ENCODE measurements around the gene CARNS1. TPM values are rescaled to one million over a fixed set of nuclear protein-coding genes. Genes with fewer than 3 reads are reported as not detected.

Gene CARNS1
- total and polyA plus RNA-seq, 2 of the 13 experiments (the other 11 are each of a cell fraction or from before 2014, with no cell fraction given): not detected

GRCh38 chr11:67370351-67371076 lies 45.0 kb upstream of the CARNS1 start:
- Histone ChIP-seq H2AFZ (ENCODE audit: low read length) (no peak overlapping the region), H3K79me2 (ENCODE audit: insufficient read depth, low read length) (no peaks in the 10 kb centered on the region), H3K9ac (ENCODE audit: insufficient read depth, low read depth, low read length) (no peak overlapping the region), H3K9me3 (ENCODE audit: low read length) (no peaks in the 10 kb centered on the region), H3K4me1 (ENCODE audit: insufficient read depth, low read length) (peaks cover 26% of the 10 kb centered on the region), H3K4me2 (ENCODE audit: low read depth, low read length) (no peak overlapping the region), H4K20me1 (ENCODE audit: insufficient read depth, low read length) (no peaks in the 10 kb centered on the region), H3K4me3 (replicated peaks in 1 of 3; ENCODE audit: insufficient read depth in 1 of 3, low read depth in 2 of 3, low read length in 3 of 3) (no peak overlapping the region), H3K36me3 (replicated peaks in 1 of 2; ENCODE audit: control insufficient read depth in 1 of 2, insufficient read depth in 2 of 2, low read length in 2 of 2) (no peaks in the 10 kb centered on the region), H3K27ac (ENCODE audit: extremely low read length, insufficient read depth, low read length) (no peak overlapping the region), H3K27me3 (ENCODE audit: control insufficient read depth in 1 of 2, insufficient read depth in 2 of 2, low read length in 2 of 2) (peaks cover 1 to 8% of the 10 kb centered on the region in 2 experiments; a peak in 3 of 5 replicates)
- no peak for ATAC-seq
- in situ Hi-C loops (cut with HindIII; ENCODE audit: extremely low pct_ligation_motif_present, low pct_unique_long_range_greater_than_20kb): no loop called here
- ChIA-PET POLR2A (interaction anchor here (1.3 to 18.5 kb wide), 2 partner anchors 11 to 17 kb away, joined by 3 to 365 read pairs; partner anchors contain the start of gene POLD4), CTCF (ENCODE audit: low intra/inter-chr PET ratio, low total read pairs) (interaction anchor here (1.5 kb wide), 1 partner anchor 12 kb away, joined by 5 read pairs; no protein-coding TSS in a partner anchor)
- FAIRE-seq: no peak
- BruUV-seq (replicated peaks): no TSS peak
- 82% methylated on average over 14 of the region's 14 CpGs for WGBS (ENCODE audit: low lambda C conversion rate)
- DNase-seq (ENCODE audit: low spot score): no peak
- intact Hi-C loops (cut with micrococcal nuclease; ENCODE audit: unreplicated experiment): no loop called here
- TF ChIP-seq, protein P1, sequence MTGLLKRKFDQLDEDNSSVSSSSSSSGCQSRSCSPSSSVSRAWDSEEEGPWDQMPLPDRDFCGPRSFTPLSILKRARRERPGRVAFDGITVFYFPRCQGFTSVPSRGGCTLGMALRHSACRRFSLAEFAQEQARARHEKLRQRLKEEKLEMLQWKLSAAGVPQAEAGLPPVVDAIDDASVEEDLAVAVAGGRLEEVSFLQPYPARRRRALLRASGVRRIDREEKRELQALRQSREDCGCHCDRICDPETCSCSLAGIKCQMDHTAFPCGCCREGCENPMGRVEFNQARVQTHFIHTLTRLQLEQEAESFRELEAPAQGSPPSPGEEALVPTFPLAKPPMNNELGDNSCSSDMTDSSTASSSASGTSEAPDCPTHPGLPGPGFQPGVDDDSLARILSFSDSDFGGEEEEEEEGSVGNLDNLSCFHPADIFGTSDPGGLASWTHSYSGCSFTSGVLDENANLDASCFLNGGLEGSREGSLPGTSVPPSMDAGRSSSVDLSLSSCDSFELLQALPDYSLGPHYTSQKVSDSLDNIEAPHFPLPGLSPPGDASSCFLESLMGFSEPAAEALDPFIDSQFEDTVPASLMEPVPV (CRISPR knock-in tag; IDR thresholded peaks at IDR 0.05): no peak
- TF ChIP-seq ZNF850 (CRISPR knock-in tag; conservative IDR thresholded peaks at IDR 0.05) (no peak), RORA (CRISPR knock-in tag; IDR thresholded peaks at IDR 0.05) (no peak), NKX3-1 (CRISPR knock-in tag; IDR thresholded peaks at IDR 0.05) (no peak), KLF12 (CRISPR knock-in tag; IDR thresholded peaks at IDR 0.05; ENCODE audit: borderline replicate concordance) (no peak), GZF1 (CRISPR knock-in tag; IDR thresholded peaks at IDR 0.05) (no peak), ZNF670 (CRISPR knock-in tag; IDR thresholded peaks at IDR 0.05; ENCODE audit: borderline replicate concordance) (no peak)
